ENCODE results near the gene TMEM271.
"Not testable (repeated sequence)": the region's sequence is repeated elsewhere in the genome, so short reads cannot be mapped to it uniquely, and the experiment has no call there.

Gene TMEM271

GRCh38 chr4:566035-566434 is 10.1 kb downstream of the TMEM271 start:
- no peak for DNase-seq (ENCODE audit: low read depth)

GRCh38 chr4:565614-566013 is 10.5 kb downstream of the TMEM271 start:
- DNase-seq (ENCODE audit: low read depth), result not testable (repeated sequence)

- DNase-seq (ENCODE audit: low read depth), result not testable (repeated sequence)
Observed at GRCh38 chr4:562458-562857, 13.6 kb downstream of the TMEM271 start.

GRCh38 chr4:561426-561825 is 14.7 kb downstream of the TMEM271 start:
- DNase-seq (ENCODE audit: low read depth), result no peak

GRCh38 chr4:560731-561291 is 15.3 kb downstream of the TMEM271 start:
- no peak for DNase-seq (ENCODE audit: low read depth)

GRCh38 chr4:560061-560460 is 16.0 kb downstream of the TMEM271 start:
- no peak for DNase-seq (ENCODE audit: low read depth)

GRCh38 chr4:555566-556275 is 20.4 kb downstream of the TMEM271 start:
- DNase-seq (ENCODE audit: low read depth), result no peak

- not testable (repeated sequence) for DNase-seq (ENCODE audit: low read depth)
Observed at GRCh38 chr4:554793-555320, 21.2 kb downstream of the TMEM271 start.

- no peak for DNase-seq (ENCODE audit: low read depth)
Observed at GRCh38 chr4:552019-552418, 24.1 kb downstream of the TMEM271 start.

- DNase-seq (ENCODE audit: low read depth), result not testable (repeated sequence)
Observed at GRCh38 chr4:550268-550667, 25.8 kb downstream of the TMEM271 start.

- DNase-seq (ENCODE audit: low read depth), result no peak
Observed at GRCh38 chr4:548976-549375, 27.1 kb downstream of the TMEM271 start.

- DNase-seq (ENCODE audit: low read depth), result no peak
Observed at GRCh38 chr4:545612-546011, 30.5 kb downstream of the TMEM271 start.

GRCh38 chr4:544386-545105 is 31.5 kb downstream of the TMEM271 start:
- DNase-seq (ENCODE audit: low read depth), result no peak

GRCh38 chr4:541271-541670 is 34.8 kb downstream of the TMEM271 start:
- DNase-seq (ENCODE audit: low read depth), result no peak

- DNase-seq (ENCODE audit: low read depth), result no peak
Observed at GRCh38 chr4:538542-539142, 37.5 kb downstream of the TMEM271 start.

- no peak for DNase-seq (ENCODE audit: low read depth)
Observed at GRCh38 chr4:537436-538264, 38.4 kb downstream of the TMEM271 start.

- no peak for DNase-seq (ENCODE audit: low read depth)
Observed at GRCh38 chr4:536351-536972, 39.6 kb downstream of the TMEM271 start.

- no peak for DNase-seq (ENCODE audit: low read depth)
Observed at GRCh38 chr4:535924-536281, 40.2 kb downstream of the TMEM271 start.

- DNase-seq (ENCODE audit: low read depth), result no peak
Observed at GRCh38 chr4:535181-535923, 40.7 kb downstream of the TMEM271 start.

- DNase-seq (ENCODE audit: low read depth), result no peak
Observed at GRCh38 chr4:534576-535151, 41.4 kb downstream of the TMEM271 start.

Measured in fibroblast of the conjunctiva (primary cell).